Renal cortex interstitium (tissue), 11 donors: ENCODE results near the gene SP140. TPM values are rescaled to one million over a fixed set of nuclear protein-coding genes. Genes with fewer than 3 reads are reported as not detected.
"Not testable (repeated sequence)": the region's sequence is repeated elsewhere in the genome, so short reads cannot be mapped to it uniquely, and the experiment has no call there.

Source experiments
- DNase-seq, 11 donors: peaks; one replicate each; pipeline ENCODE4 v3.0.0-alpha.2; 2013; ENCODE audit warnings: low read depth in 9 of 11, low spot score in 4 of 11; ENCODE audit errors: extremely low read depth in 1 of 11
- polyA plus RNA-seq, 3 donors: library from polyadenylated mRNA; unstranded; fragments of 120-200 nt; gene quantifications; one replicate each; pipeline ENCODE4 v1.2.1, GENCODE V29; 2013; ENCODE audit not compliant: insufficient read length in 3 of 3

Gene SP140
- polyA plus RNA-seq, 3 donors: 0.49 to 1.8 (median 1.6) TPM

DNA sequence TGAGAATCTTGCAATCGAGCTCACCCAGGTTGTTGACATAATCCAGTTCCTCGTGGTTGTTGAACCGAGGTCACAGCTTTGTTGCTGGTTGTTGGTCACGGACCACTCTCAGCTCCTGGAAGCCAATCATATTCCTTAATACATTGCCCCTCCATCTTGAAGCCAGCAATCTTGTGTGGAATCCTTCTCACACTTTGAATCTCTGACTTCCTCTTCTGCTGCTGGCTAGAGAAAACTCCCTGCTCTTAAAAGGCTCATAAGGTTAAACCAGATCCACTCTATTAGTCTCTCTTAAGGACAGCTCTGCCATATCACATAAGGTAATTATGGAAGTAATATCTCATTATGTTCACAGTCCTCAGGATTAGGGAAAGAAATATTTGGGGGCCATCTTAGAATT, 41.1 kb downstream of the SP140 start:
- no peak for DNase-seq

DNA sequence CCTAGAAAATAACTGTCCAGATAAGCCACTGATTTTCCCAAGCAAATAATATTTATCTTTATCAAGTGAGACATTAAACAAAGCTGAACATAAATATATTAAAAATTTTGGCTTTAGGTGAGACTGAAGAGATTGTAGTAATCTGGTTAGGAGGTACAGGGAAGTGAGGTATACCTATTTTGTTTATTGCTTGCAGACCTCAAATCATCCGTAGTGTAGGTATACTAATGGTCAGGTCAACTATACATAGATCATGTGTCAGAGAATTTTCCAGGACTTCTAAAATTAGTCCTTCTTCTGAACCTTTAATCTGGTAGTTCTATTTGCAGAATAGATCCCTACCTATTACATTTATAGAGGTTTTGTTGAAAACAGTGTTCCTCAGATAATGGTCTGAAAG, 41.5 kb downstream of the SP140 start:
- no peak for DNase-seq

DNA sequence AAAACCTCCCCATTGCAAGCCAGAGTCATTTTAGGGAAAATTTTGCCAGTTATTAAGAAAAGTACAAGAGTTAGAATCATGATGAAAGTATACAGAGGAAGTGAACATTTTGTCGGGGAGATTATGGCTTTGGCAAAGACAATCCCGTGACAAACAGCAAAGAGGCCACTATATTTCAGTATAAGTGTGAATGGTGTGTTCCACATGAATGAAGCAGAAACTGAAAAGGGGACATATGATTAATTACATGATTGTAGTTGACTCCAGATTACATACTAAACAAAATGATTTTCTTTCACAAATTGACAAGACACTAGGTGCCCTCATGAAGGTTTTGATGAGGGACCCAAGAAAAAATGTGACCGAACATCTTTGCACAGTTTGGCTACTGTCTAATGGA, 42.0 kb downstream of the SP140 start:
- no peak for DNase-seq

DNA sequence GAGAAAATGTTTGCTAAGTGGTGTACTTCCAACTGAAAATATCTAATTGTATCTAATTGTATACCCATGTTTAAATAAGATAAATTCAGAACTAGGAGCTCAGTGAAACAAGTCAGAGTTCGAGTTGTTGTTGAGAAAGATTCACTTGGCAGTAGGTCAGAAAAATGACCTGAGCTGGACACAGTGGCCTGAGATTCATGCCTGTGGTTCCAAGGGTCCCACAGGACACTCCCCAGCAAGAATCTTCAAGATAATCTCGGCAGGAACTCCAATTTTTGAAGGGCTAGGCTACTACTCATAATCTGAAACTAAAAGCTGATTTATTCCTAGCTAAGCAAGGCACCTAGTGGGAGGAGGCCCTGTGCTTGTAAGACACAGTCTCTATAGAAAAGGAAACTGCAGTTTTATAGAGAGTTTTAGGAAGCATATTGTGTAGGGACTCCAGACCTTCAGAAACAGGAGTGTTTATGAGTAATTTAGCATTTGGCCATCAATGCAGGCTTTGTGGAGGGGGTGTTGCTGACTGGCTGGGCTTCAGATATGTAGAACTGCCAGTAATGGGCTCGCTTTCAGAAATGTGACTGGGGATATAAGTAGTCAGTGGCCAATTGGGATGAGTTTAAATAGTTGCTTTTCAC, 43.2 kb downstream of the SP140 start:
- DNase-seq: no peak

DNA sequence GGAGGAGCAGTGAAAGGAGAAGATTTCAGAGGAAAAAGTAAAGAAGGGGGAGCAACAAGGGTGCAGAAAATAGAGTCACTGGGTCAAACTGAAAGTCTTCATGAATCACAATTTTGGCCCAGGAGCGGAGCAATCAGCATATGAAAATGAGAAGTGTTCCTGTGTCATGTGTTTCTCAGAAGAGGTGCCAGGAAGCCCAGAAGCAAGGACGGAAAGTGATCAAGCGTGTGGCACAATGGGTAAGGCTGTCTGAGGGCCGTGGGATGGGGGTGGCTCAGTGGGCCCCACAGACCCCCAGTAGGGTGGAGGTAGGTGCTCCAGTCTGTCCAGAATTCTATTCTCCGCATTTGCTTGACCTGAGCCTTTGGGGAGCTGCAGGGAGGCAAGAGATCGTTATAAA, 44.2 kb downstream of the SP140 start:
- no peak for DNase-seq

DNA sequence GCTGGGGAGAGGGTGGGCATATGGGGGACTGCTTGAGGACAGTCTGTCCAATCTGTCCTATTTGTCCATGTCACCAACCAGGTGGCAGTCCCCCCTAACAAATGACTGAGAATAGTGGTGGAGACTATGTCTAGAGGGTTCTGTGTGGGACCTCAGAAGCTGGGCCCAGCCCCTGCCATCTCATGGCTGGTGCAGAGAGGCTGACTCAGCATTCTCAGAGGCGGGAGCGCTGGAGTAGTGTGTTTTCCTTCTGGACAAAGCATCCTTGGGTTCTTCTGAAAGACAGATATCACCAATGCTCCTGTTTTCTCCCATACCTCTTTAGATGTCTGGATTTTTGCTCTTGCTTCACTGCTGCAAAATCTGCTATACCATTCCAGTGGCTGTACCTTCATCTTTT, 57.4 kb downstream of the SP140 start:
- DNase-seq: no peak

DNA sequence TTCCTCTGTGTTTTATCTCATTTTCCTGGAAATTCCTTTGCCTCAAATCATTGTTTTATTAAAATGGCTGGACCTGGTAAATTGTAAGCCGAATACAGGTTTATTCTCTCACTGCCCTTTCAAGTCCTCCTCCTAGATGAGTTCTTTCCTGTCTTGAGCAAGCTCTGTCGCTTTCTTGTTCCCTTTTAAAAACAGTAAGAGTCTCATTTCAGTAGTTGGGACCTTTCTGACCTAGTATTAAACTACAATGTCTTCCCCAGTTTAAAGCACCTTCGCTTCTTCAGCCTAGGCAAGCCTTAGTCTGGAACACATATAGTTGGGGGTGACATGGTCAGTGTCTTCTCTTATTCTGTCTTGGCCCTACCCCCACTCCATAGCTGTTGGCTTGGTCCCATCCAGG, 60.5 kb downstream of the SP140 start:
- no peak for DNase-seq

DNA sequence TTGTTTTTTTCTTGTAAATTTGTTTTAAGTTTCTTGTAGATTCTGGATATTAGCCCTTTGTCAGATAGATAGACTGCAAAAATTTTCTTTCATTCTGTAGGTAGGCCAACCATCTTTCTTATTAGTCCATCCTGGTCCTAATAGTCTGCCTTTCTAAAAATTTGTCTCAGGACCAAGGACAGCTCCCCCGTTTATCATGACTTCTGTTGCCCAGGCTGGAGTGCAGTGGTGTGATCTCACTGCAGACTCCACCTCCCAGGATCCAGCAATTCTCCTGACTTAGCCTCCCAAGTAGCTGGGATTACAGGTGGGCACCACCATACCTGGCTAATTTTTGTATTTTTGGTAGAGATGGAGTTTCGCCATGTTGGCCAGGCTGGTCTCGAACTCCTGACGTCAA, 63.8 kb downstream of the SP140 start:
- DNase-seq: peak in 6 of 11 donors; percentile 1 to 11 (median 5)

DNA sequence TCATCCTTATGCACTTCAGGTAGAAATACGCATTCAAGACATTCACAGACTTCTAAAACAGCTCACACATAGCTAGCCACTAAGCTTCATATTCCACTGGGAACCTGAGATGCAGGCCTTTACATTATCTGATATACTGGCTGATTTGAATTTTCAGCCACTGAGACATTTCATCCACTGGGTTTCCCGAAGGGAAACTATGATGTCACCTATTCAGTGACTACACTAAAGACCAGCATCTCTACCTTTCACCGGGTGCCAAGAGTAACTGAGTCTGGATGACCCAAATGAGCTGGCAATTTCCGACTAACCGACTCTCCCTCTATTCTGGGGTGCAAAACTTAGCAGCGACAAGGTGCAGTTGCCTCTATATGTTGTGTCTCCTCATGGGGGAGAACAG, 69.7 kb downstream of the SP140 start:
- DNase-seq: no peak

DNA sequence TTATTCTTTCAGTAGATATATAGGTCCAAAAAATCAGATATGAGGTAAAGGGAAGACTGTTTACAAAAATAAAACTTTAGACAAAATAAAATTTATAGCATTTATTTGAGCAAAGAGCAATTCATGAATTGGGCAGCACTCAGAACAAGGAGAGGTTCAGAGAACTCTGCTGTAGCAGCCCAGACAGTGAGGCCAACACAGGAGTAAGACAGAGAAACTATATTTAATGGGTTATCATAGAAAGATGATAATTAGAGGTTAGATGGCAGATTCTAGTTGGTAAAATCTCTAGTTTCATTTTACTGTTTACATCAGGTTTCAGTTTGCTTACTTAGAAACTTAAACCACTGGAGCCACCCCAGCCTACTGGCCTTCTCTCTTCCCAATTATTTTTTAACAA, 71.4 kb downstream of the SP140 start:
- no peak for DNase-seq

DNA sequence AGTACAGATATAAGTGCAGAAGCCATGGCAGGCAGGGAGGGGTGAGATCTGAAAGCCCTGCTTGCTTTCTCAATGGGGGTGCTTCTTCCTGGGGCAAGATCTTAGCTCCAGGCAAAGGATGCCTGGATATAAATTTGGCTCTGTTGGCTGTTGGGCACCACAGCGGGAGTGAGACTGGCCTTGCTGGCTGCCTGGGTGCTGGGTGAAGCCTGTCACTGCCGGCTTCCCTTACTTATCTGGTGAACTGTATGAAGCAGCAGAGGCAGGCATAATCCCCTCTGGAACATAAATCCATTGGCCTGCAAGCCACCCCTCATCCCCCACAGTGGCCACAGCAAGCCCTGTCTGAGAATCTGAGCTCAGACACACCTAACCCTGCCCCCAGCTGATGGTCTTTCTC, 74.1 kb downstream of the SP140 start:
- DNase-seq: no peak

DNA sequence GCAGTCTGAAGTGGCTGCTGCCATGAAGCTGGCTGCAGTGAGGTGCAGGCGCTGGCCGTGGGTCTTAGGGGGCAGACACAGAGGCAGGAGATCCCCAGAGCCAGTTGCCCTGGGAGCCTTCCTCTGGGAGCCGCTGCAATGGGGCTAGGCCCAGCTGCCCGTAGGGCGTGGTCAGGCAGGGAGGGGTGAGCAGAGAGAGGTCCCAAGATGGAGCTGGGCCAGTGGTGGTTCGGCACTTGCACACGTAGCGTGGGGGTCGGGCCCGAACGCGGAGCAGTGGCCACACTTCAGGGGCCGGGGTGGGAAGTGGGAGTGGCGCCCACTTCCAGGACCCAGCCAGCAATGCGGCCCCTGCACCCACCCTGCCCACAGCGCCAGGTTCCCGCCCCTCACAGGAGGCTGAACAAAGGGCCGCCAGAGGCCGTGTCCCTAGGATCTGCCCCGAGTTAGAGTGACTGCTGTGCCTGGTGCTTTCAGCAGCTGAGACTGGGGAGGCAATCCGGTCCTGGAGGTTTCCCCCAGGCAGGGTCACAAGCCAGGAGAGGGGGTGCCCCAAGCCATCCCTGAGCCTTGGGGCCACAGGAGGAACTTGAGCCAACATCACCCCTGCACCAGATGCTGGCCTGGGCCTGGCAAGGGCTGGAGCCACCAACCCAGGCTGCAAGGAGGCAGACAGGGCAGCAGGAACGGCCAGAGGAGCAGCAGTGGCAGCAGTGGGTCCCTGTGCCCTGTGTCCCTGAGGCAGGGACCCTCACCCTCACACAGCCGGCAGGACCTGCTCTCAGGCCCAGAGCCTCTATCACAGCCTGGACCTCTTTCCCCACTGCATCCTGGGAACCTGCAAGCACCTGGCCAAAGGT, 80.1 kb downstream of the SP140 start:
- no peak for DNase-seq

DNA sequence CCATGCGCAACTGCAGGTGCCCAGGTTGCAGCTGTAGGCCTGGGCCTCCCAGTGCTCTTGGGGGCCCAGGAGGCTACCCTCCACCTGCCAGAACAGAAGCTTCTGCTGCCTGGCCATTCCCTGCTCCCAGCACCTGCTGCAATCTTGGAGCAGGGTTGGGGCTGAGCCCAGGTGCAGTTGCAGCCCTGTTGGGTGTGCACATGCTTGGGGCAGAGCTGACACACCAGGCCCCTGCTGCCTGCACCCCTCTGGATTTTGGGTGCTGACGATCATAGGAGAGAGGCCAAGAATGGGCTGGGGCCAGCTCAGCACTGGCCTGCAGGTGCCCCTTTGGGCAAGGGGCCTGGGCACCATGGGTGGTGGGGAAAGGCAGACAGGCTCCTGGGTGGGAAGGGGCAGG, 80.9 kb downstream of the SP140 start:
- no peak for DNase-seq

DNA sequence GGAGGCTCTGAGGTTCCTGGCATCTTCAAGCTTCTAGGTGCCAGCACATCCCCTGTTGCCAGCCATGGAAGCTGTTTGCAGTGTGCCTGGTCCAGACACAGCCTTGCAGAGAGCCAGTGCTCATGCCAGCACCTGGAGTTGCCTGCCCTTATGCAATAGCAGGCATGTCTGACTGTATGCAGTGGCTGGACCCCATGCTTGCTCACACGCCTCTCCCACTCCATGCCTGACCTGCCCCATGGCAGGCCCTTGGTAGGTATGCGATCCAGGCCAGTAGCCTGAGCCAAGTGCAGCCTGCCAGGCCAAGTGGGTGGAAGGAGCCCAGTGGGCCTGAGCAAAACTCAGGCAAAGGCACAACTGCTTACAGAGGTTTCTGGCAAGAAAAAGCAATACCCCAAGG, 81.9 kb downstream of the SP140 start:
- DNase-seq: no peak

DNA sequence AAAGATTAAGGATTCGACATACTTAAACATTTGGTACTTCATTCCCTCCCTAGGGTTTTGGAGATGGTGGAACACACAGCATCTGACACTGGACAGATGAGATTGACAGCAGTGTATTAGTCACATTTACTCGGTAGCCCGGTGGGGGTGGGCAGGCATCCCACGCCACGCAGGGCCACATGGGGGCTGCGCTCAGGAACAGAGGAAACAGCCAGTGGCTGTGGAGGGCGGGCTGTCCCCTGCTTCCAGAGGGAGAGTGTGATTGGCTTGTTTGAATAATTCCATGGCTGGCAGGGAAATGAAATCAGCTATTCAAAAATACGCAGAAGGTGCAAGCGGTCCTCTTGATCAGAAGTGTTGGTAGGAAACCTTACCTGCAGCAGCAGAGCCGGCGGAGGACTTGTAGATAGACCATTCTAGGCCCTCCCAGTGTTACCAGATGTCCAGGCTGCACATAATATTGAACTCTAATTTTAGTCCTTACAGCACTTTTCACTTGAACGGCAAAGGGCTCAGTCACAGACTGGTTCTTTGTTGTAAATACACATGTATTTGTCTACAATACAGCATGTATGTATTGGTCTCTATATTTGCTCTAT, 83.0 kb downstream of the SP140 start:
- no peak for DNase-seq

DNA sequence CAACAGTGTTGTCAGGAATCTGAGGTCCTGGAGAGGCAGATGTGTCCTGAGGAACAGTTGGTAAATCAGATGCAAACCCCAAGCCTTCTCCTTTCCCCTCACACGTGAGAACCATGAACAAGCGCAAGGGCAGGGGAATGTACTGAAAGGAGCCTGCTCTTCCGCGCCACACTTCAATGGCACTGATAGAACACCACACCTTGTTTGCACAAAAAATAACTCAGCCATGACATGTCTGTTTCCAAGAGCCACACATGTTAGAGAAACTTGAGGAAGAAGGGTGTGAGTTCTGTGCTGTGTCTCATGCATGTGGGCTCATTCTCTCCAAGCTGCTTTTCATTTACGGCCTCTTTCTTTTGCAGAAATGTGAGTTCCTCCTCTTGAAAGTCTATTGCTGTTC, 85.3 kb downstream of the SP140 start:
- not testable (repeated sequence) for DNase-seq

DNA sequence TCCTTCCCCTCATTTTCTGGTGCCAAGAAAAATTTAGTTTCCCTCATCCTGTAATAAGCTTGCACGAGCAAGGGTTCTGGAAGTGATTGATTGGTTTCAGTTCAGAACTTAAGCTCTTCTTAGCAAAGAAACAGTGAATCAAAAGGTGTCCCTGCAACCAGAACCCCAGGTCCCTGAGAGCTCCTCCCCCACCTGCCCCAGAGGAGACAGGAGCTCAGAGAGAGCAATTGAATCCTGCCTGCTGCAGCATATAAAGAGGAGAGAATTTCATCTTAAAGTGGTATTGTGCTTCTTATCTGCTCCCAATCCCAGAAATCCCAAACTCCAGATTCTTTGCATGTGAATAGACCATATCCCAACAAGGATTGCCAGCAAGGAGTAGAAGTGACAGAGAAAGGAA, 86.1 kb downstream of the SP140 start:
- not testable (repeated sequence) for DNase-seq

DNA sequence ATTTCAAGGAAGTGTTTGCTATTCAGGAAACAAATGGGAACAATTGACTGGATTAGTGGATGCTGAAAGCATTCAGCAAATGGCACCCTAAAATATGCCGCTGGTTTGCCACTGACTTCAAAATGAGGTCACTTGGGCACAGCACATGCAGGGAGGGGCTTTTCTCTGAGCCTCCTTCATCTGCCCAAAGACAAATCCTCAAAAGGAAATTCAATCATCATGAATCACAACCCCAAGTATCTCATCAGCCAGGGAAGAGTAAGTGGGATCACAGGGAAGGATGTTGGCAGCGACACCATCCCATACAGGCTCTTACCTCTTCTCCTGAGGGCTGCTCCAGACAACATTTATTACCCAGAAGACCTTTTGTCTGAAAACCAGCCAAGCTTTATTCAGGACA, 87.1 kb downstream of the SP140 start:
- DNase-seq: no peak

DNA sequence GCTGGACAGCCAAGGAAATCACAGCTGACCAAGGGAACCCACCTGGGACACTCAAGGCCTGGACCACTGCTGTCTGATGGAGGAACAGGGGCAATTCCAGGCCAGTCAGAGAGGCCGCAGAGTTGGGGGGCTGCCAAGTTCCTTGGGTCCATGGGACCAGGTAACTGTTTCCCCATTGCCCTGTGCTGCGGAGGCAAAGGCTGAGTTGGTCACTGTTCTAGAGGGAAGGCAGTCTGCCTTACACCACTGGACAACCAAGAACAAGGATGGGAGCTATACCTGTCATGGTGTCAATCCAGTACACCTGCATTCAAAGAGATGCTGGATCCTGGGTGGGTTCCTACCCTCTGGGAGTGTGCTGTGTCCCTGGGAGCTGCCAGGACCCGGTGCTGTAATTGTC, 91.8 kb downstream of the SP140 start:
- DNase-seq: no peak
